IMR-90 (cell line): ENCODE results near the gene ELFN2. TPM values are rescaled to one million over a fixed set of nuclear protein-coding genes. Genes with fewer than 3 reads are reported as not detected.

ENCODE experiments used
- ATAC-seq: fragments of 200-7000 bp; cut with Tn5 transposase; 2 replicates; pipeline ENCODE4 v1.9.1; 2020; ENCODE audit warnings: low read depth, mild to moderate bottlenecking, moderate library complexity
- BruUV-seq: library from RNA; stranded (reverse); fragments of 400-500 nt; replicated peaks from 2 replicates; lab custom pipeline; 2021; lab: Mats Ljungman, UMichigan
- CTCF ChIA-PET: fragments of 300-600 bp; formaldehyde crosslinking; extraction: SDS; loops from one replicate; lab custom pipeline; 2021; ENCODE audit warnings: antibody characterized with exemption; lab: Yijun Ruan, JAX
- POLR2A ChIA-PET: fragments of 300-600 bp; sonication (Branson Sonifier 250); formaldehyde crosslinking; loops from one replicate; lab custom pipeline; 2022; ENCODE audit warnings: antibody characterized with exemption; ENCODE audit not compliant: unreplicated experiment; lab: Charles Lee
- DNase-seq: peaks from one replicate; pipeline ENCODE4 v3.0.0; 2013
- H2AFZ ChIP-seq: replicated peaks from 2 replicates; pipeline ENCODE3; 2013; ENCODE audit warnings: low read length, mild to moderate bottlenecking; ENCODE audit not compliant: poor library complexity
- H2AK5ac ChIP-seq: 2 replicates; pipeline ENCODE4 v1.6.1; 2013; ENCODE audit warnings: low read depth, low read length, inconsistent platforms
- H2AK9ac ChIP-seq: replicated peaks from 2 replicates; pipeline ENCODE3; 2013; ENCODE audit warnings: mild to moderate bottlenecking, low read depth, low read length, moderate library complexity; ENCODE audit not compliant: poor library complexity
- H2BK120ac ChIP-seq: 2 replicates; pipeline ENCODE4 v1.6.1; 2013; ENCODE audit warnings: low read depth, low read length, inconsistent platforms
- H2BK15ac ChIP-seq: 3 replicates; pipeline ENCODE4 v1.6.1; 2013; ENCODE audit warnings: low read depth, low read length, inconsistent platforms
- H2BK20ac ChIP-seq: 2 replicates; pipeline ENCODE4 v1.6.1; 2013; ENCODE audit warnings: low read depth, mild to moderate bottlenecking, inconsistent platforms, low read length, moderate library complexity
- H2BK5ac ChIP-seq: 2 replicates; pipeline ENCODE4 v1.6.1; 2013; ENCODE audit warnings: mild to moderate bottlenecking, low read depth, low read length, inconsistent platforms; ENCODE audit not compliant: poor library complexity, severe bottlenecking
- H3K14ac ChIP-seq: replicated peaks from 2 replicates; pipeline ENCODE4 v1.6.1; 2013; ENCODE audit warnings: low read depth, low read length, inconsistent platforms
- H3K18ac ChIP-seq: 2 replicates; pipeline ENCODE4 v1.6.1; 2013; ENCODE audit warnings: low read depth, low read length, control low read depth
- H3K23ac ChIP-seq: 2 replicates; pipeline ENCODE4 v1.6.1; 2013; ENCODE audit warnings: low read depth, low read length, inconsistent platforms
- H3K27ac ChIP-seq: 2 replicates; pipeline ENCODE4 v1.5.1; 2013; ENCODE audit warnings: mild to moderate bottlenecking, control low read depth, low read length; ENCODE audit not compliant: insufficient read depth
- H3K27me3 ChIP-seq: 2 replicates; pipeline ENCODE4 v1.6.1; 2013; ENCODE audit warnings: low read length; ENCODE audit not compliant: control insufficient read depth, insufficient read depth
- H3K36me3 ChIP-seq: 2 replicates; pipeline ENCODE4 v1.6.1; 2013; ENCODE audit warnings: low read length, mixed read lengths; ENCODE audit not compliant: control insufficient read depth, insufficient read depth
- H3K4ac ChIP-seq: 2 replicates; pipeline ENCODE4 v1.6.1; 2013; ENCODE audit warnings: low read depth, low read length, inconsistent platforms
- H3K4me1 ChIP-seq: 2 replicates; pipeline ENCODE4 v1.6.1; 2013; ENCODE audit warnings: low read length, mixed read lengths; ENCODE audit not compliant: control insufficient read depth, insufficient read depth
- H3K4me2 ChIP-seq: 2 replicates; pipeline ENCODE4 v1.6.1; 2013; ENCODE audit warnings: low read depth, mild to moderate bottlenecking, control low read depth, low read length, moderate library complexity
- H3K4me3 ChIP-seq: 2 replicates; pipeline ENCODE4 v1.5.1; 2013; ENCODE audit warnings: low read depth, mild to moderate bottlenecking, control low read depth, low read length, moderate library complexity; ENCODE audit not compliant: insufficient read depth
- H3K56ac ChIP-seq: 2 replicates; pipeline ENCODE4 v1.6.1; 2013; ENCODE audit warnings: low read length, inconsistent platforms; ENCODE audit not compliant: insufficient read depth; ENCODE audit errors: extremely low read depth
- H3K79me1 ChIP-seq, 2 experiments: 2 replicates each; pipeline ENCODE4 v1.6.1; 2013; ENCODE audit warnings: low read length in 2 of 2, inconsistent platforms in 1 of 2, low read depth in 1 of 2
- H3K9ac ChIP-seq: 2 replicates; pipeline ENCODE4 v1.6.1; 2013; ENCODE audit warnings: low read depth, low read length, control low read depth
- H3K9me1 ChIP-seq: 2 replicates; pipeline ENCODE4 v1.6.1; 2013; ENCODE audit warnings: low read length, inconsistent platforms; ENCODE audit not compliant: insufficient read depth
- H3K9me3 ChIP-seq: 2 replicates; pipeline ENCODE4 v1.6.1; 2013; ENCODE audit warnings: low read length; ENCODE audit not compliant: control insufficient read depth, insufficient read depth
- H4K20me1 ChIP-seq: 2 replicates; pipeline ENCODE4 v1.6.1; 2013; ENCODE audit warnings: low read length, inconsistent platforms; ENCODE audit not compliant: insufficient read depth
- H4K5ac ChIP-seq: 2 replicates; pipeline ENCODE4 v1.6.1; 2013; ENCODE audit warnings: mild to moderate bottlenecking, low read depth, low read length, control low read depth
- H4K8ac ChIP-seq, 2 experiments: 2 replicates each; pipeline ENCODE4 v1.6.1; 2013; ENCODE audit warnings: low read depth in 2 of 2, low read length in 2 of 2, control low read depth in 1 of 2, inconsistent platforms in 1 of 2
- H4K91ac ChIP-seq: 2 replicates; pipeline ENCODE4 v1.6.1; 2013; ENCODE audit warnings: low read depth, low read length, inconsistent platforms; ENCODE audit not compliant: insufficient read depth
- BHLHE40 ChIP-seq: fragments of 150-350 bp; IDR thresholded peaks from 2 replicates; pipeline ENCODE4 v1.6.1; 2016; ENCODE audit warnings: mild to moderate bottlenecking, low read depth, low read length
- ELK1 ChIP-seq: fragments of 150-350 bp; IDR thresholded peaks from 2 replicates; pipeline ENCODE4 v1.6.1; 2016; ENCODE audit warnings: low read depth, mild to moderate bottlenecking, low read length, moderate library complexity, borderline replicate concordance
- FOS ChIP-seq: fragments of 150-350 bp; IDR thresholded peaks from 2 replicates; pipeline ENCODE4 v1.6.1; 2016; ENCODE audit warnings: low read depth, low read length
- MAFK ChIP-seq: IDR thresholded peaks from 2 replicates; pipeline ENCODE4 v1.6.1; 2012; ENCODE audit warnings: low read depth, low read length, improper control_type of control experiment
- MXI1 ChIP-seq: IDR thresholded peaks from 2 replicates; pipeline ENCODE4 v1.6.1; 2012; ENCODE audit warnings: low read depth, mild to moderate bottlenecking, low read length, moderate library complexity, borderline replicate concordance
- POLR2A ChIP-seq: IDR thresholded peaks from 2 replicates; pipeline ENCODE4 v1.6.1; 2012; ENCODE audit warnings: mild to moderate bottlenecking, low read depth, low read length
- RFX5 ChIP-seq: IDR thresholded peaks from 2 replicates; pipeline ENCODE4 v1.8.0; 2012; ENCODE audit warnings: low read depth, mild to moderate bottlenecking, low read length, moderate library complexity
- WGBS, 2 experiments: methylation state at CpG; one replicate each; pipeline versions ENCODE4 v1.1.5 to v1.1.7; 2013; ENCODE audit warnings: missing lambda C conversion rate in 2 of 2; ENCODE audit not compliant: insufficient read length in 1 of 2; ENCODE audit errors: extremely low coverage in 2 of 2; 5-methylcytosine and 5-hydroxymethylcytosine counted together
- dilution Hi-C: fragments of 300-500 bp; cut with HindIII; formaldehyde crosslinking; loops from one replicate; pipeline ENCODE4 v1.14.3; 2018; ENCODE audit warnings: low sequenced_read_pairs; ENCODE audit not compliant: unreplicated experiment
- in situ Hi-C: fragments of 300-500 bp; cut with MboI; formaldehyde crosslinking; loops from 3 replicates; pipeline ENCODE4 v1.14.3; 2019; ENCODE audit warnings: low sequenced_read_pairs, inconsistent platforms, mixed read lengths
- intact Hi-C: fragments of 100-400 bp; cut with micrococcal nuclease; formaldehyde crosslinking; loops from 2 replicates; pipeline ENCODE4 v1.10.0; 2022
- polyA plus RNA-seq, 3 experiments: library from polyadenylated mRNA; depleted of rRNA; stranded (reverse); fragments of >200 nt; gene quantifications; 2 replicates each; pipeline ENCODE4 v1.2.3, GENCODE V29; 2012; ENCODE audit warnings: low replicate concordance in 1 of 3
- total RNA-seq: library from RNA; depleted of rRNA; stranded (reverse); fragments of >200 nt; gene quantifications from 2 replicates; pipeline ENCODE4 v1.2.3, GENCODE V29; 2012
- TF ChIP-seq, protein P1 (sequence below): fragments of 150-350 bp; IDR thresholded peaks from 2 replicates; pipeline ENCODE4 v1.6.1; 2017; ENCODE audit warnings: mild to moderate bottlenecking, antibody characterized with exemption, low read length, low read depth

ELFN2 gene
- total and polyA plus RNA-seq, 2 of the 4 experiments (the other 2 are of a cell fraction), result 0.72 to 5.0 TPM

DNA sequence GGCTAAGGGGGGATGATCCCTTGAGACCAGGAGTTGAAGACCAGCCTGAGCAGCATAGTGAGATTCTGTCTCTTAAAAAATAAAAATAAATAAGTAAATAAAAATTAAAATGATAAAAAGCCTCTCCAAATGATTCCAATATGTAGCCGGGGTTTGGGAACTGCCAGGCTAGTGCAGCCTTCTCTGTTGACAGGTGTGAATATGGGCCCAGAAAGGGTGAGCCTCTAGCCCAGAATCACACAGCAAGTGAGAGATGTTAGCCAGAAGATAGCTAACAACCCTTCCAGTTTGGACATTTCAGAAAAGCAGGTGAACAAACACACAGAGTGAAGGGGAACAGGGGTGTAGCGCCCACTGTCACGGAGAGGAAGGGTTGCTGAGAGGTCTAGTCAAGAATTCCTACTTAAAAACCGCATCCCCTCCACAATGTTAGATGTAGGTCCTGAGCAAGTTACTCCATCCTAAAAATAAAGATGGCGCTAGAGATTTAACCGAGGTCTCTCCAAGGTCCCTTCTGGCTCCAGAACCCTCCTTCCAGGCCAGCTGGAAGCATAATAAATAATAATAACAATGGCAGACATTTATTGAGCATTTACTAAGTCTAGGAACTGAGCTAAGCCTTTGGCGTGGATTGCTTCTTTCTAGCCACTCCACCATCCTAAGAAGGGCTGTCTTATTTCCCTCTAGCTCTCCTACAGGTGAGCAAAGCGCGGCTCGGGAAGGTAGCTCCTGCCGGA is 93.4 kb downstream of the ELFN2 start:
- Histone ChIP-seq H3K4me1 (peaks cover 33% of the 10 kb centered on the region), H2BK5ac (no peak overlapping the region), H2BK15ac (no peak overlapping the region), H3K14ac (no peak overlapping the region), H2AFZ (peak overlapping the region; percentile 84), H3K18ac (no peak overlapping the region; the same call in 1 of the 2 replicates), H3K27ac (no peak overlapping the region), H3K23ac (no peak overlapping the region), H3K4ac (no peak overlapping the region), H3K79me1 (no peaks in the 10 kb centered on the region), H3K9ac (no peak overlapping the region), H3K4me3 (no peak overlapping the region), H4K5ac (no peak overlapping the region), H3K27me3 (peaks cover 12% of the 10 kb centered on the region), H2BK20ac (no peak overlapping the region), H4K91ac (no peak overlapping the region), H2AK5ac (peak overlapping the region; percentile 60; the same call in 1 of the 2 replicates), H3K56ac (no peak overlapping the region), H3K36me3 (no peaks in the 10 kb centered on the region), H2BK120ac (no peak overlapping the region), H2AK9ac (peak overlapping the region; percentile 11), H3K9me1 (peaks cover 12% of the 10 kb centered on the region), H3K9me3 (no peaks in the 10 kb centered on the region), H3K4me2 (no peak overlapping the region), H4K8ac (peak overlapping the region in 1 of 2 experiments; percentile 42; a peak in 1 of 4 replicates), H4K20me1 (no peaks in the 10 kb centered on the region)
- intact Hi-C loops, result no loop called here
- TF ChIP-seq BHLHE40, result no peak
- TF ChIP-seq, protein P1, sequence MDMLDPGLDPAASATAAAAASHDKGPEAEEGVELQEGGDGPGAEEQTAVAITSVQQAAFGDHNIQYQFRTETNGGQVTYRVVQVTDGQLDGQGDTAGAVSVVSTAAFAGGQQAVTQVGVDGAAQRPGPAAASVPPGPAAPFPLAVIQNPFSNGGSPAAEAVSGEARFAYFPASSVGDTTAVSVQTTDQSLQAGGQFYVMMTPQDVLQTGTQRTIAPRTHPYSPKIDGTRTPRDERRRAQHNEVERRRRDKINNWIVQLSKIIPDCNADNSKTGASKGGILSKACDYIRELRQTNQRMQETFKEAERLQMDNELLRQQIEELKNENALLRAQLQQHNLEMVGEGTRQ, result no peak
- no peak for TF ChIP-seq FOS
- TF ChIP-seq ELK1, result no peak
- TF ChIP-seq POLR2A, result no peak
- TF ChIP-seq RFX5, result no peak
- TF ChIP-seq MXI1, result no peak
- no peak for TF ChIP-seq MAFK
- POLR2A ChIA-PET, result interaction anchor here (0.6 kb wide), 1 partner anchor 97 kb away, joined by 3 read pairs; no protein-coding TSS in a partner anchor
- ATAC-seq (no peak), DNase-seq (no peak)
- in situ Hi-C loops, result no loop called here
- CTCF ChIA-PET, result no interaction called here
- 14% methylated on average over 7 of the region's 11 CpGs; no CpG with 5 or more reads in 1 of the 2 experiments for WGBS, 2 experiments
- dilution Hi-C loops, result no loop called here
- no TSS peak for BruUV-seq
